GM21723 (cell line): Measurements from ENCODE around the gene EZH2.

ENCODE experiments used
- ATAC-seq: cut with Tn5 transposase; IDR thresholded peaks from one replicate; pipeline ENCODE4 v1.9.1; 2021; ENCODE audit warnings: mild to moderate bottlenecking, moderate library complexity; ENCODE audit not compliant: unreplicated experiment

EZH2 gene

DNA sequence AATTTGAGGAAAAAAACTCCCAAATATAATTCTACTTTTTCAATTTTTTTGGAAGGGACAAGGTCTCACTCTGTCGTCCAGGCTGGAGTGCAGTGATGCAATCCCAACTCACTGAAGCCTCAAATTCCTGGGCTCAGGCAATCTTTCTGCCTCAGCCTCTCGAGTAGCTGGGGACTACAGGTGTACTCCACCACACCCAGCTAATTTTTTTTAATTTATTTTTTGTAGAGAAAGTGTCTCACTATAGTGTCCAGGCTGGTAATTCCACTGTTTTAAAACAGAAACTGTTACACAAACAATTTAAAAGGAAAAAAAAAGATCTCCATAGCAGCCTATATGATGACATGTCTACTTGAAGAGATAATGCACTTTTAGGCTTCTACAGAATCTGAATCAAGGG is 25.6 kb downstream of the EZH2 start:
- ATAC-seq, result no peak

- no peak for ATAC-seq
Observed at GRCh38 chr7:148856891-148857290, 27.2 kb downstream of the EZH2 start.

- ATAC-seq, result no peak
Observed at GRCh38 chr7:148856578-148856881, 27.6 kb downstream of the EZH2 start.

- ATAC-seq, result no peak
Observed at GRCh38 chr7:148854983-148855382, 29.1 kb downstream of the EZH2 start.

DNA sequence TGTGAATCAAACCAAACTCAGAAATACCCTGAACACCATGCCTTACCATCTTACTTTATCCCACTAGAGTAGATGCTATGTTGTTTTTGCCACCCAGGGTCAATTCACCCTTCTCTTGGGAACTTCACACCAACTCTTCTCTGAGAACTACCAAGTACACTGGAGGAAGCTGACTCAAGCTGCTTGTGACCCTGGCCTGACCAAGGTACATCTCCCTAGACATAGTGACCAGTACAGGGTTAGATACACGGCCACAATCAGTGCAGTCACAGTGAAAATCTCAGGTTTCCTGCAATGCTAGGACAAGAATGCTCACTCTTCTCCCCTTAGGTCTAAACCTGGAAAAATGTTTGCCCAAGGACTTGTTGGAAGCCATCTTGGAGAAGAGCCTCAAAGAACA is 31.8 kb downstream of the EZH2 start:
- ATAC-seq, result no peak

DNA sequence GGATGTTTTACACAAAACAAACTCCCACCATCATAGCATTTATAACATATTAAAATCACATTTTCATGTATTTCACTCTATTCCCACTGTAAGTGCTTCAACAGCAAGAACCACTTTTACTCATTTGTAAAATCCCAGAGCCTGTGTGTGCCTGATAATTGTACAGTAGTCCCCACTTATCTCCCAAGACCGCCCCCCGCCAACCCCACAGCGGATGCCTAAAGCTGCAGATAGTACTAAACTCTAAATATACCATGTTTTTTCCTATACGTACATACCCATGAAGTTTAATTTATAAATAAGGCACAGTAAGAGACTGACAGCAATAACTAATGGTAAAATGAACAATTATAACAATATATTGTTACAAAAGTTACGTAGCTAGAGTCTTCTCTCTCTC is 33.5 kb downstream of the EZH2 start:
- no peak for ATAC-seq

- ATAC-seq, result no peak
Observed at GRCh38 chr7:148849393-148850098, 34.5 kb downstream of the EZH2 start.

- ATAC-seq, result no peak
Observed at GRCh38 chr7:148847815-148848734, 36.0 kb downstream of the EZH2 start.

DNA sequence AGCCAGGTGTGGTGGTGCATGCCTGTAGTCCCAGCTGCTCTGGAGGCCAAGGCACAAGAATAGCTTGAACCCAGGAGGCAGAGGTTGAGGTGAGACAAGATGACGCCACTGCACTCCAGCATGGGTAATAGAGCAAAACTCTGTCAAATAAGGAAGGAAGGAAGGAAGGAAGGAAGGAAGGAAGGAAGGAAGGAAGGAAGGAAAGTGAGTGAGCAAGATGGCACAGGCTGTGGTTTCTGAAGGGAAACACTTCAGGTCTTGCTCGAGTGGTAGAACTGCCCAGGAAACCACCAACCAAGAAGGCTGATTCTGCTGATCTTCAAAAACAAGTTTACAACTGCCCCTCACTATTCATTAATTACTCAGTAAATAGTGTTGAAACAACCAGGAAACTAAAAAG is 45.2 kb downstream of the EZH2 start:
- ATAC-seq, result no peak

DNA sequence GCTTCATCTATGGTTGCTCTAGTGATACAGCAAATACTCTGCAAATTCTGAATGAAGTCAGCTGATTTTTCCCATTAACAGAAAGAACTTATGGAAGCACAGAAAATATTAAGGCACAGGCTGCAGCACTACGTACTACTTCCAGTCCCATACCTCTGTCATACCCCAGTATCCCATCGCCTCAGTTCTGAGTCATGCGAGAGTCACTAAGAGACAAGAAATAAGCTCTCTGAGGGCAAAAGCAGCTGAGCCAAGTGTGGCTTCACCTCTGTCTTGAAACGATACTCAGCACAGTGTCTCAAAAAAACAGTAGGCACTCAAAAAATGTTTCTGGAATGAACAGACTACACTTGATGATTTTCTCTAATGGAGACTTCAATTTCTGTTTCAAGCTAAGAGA is 48.2 kb downstream of the EZH2 start:
- ATAC-seq, result no peak

DNA sequence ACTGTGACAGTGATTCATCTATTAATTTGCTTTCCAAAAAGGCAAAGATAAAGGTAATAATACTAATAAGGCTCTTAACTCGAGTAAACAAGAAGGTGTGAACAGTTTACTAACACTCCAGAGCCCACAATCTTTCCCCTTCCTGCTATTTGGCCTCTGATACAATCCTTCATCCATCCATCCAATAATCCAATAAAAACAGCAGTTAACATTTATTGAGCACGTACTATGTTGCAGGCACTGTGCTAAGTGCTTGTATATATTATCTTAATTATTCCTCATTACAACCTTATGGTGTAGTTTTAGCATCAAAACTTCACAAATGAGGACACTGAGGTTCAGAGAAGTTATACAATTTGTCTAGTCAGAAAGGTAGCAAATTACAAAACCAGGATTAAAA is 49.5 kb downstream of the EZH2 start:
- no peak for ATAC-seq

- ATAC-seq, result no peak
Observed at GRCh38 chr7:148831782-148832181, 52.3 kb downstream of the EZH2 start.

- ATAC-seq, result no peak
Observed at GRCh38 chr7:148830897-148831692, 53.0 kb downstream of the EZH2 start.

DNA sequence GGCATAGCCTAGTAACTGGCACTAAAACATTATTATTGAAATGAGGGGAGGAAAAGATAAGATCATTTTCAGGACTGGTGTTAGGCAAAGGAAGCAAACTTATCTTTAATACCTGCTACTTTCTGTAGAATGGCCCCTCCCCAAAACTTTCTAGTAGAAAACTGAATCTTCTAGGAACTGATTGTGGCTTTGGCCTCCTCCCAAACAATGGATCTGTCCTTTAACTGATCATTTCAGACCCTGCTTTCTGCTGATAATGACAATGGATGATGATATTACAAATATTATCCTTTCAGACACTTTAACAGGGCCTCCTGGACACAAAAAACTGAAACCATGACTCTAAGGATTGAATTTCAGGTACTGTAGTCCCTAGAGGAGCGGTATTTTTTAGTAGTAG is 55.1 kb downstream of the EZH2 start:
- ATAC-seq, result no peak

DNA sequence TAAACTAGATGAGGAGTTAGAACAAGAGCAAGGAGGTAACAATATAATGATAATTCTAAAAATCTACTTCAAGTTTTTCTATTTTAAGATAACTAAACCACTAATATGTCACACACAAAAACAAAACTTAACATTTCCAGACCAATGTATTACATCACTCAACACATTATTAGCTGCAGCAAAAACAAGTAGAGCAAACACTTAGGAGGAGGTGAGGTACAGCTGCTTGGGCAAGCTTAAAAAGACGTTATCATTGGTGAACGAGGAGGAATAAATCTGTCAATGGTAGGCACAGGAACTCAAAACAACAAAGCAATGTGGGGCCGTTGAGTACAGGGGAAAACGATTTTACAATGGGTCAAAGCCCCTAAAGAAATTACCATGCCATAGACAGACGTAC is 58.8 kb downstream of the EZH2 start:
- no peak for ATAC-seq

GRCh38 chr7:148824864-148825263 is 59.2 kb downstream of the EZH2 start:
- ATAC-seq, result no peak

DNA sequence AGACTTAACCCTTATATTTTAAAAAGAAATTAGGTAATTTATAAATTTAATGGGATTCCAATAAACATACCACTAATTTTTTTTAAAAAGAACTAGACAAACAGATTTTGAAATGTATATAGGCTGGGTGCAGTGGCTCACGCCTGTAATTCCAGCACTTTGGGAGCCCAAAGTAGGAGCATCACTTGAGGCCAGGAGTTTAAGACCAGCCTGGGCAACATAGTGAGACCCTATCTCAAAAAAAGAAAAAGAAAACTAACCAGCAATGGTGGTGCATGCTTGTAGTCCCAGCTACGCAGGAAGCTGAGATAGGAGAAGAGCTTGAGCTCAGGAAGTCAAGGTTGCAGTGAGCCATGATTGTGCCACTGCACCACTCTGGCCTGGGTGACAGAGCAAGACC is 62.7 kb downstream of the EZH2 start:
- no peak for ATAC-seq

- no peak for ATAC-seq
Observed at GRCh38 chr7:148819697-148820360, 64.3 kb downstream of the EZH2 start.

- ATAC-seq, result no peak
Observed at GRCh38 chr7:148815612-148816011, 68.5 kb downstream of the EZH2 start.

- no peak for ATAC-seq
Observed at GRCh38 chr7:148814922-148815559, 69.0 kb downstream of the EZH2 start.

DNA sequence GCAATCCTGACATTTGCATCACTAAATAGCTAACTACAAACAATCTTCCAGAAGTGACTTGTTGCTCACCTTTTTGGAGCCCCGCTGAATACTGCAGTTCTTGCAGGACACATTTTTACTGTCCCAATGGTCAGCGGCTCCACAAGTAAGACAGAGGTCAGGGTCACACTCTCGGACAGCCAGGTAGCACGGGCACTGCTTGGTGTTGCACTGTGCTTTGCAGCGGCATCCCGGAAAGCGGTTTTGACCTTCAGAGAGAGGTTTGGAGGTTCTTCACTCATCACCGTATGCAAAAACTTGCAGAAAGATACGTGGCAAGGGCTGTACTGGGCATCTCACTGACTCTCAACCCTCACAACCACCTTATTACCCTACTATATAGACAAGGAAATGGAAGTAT is 70.2 kb downstream of the EZH2 start:
- ATAC-seq, result no peak
